NCI-H2227 treated with DMSO at 0.1 percent for 48 hours (cell line): ENCODE results near the gene CINP.
A peak's percentile ranks its signal among the peaks of the same experiment; 100 is the strongest.

Source experiments
- DNase-seq: peaks from one replicate; lab custom pipeline; 2025; lab: John Stamatoyannopoulos, UW

The CINP gene

GRCh38 chr14:102362545-102363181, at the start of gene CINP, which contains the start of gene TECPR2:
Gene CINP (minus strand): TSS chr14:102362890. CDS start chr14:102362851, 39 bp downstream.
Gene TECPR2 (plus strand): TSS chr14:102362941. CDS start chr14:102376722, 13,781 bp downstream.
- peak; percentile 93 for DNase-seq

DNA sequence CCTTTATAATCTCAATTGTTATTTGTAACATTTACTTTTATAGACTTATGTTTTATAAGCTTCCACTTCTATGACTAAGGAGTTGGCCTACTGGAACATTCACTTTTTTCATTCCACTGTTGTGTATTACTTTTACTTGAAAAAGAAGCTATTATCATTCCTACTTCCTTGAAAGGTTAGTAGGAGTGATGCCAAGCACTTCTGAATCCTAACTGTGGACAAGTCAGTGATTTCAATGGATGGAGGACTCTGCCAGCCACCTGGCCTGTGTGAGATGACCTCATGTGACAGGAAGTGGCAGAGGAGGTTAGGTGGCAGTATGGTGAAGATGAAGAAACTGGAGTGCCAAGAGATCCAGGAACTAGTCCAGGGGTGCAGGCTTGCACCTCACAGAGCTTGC, 46.0 kb upstream of the CINP start:
- DNase-seq = no peak

- DNase-seq = no peak
Measured at GRCh38 chr14:102407258-102407657, 44.6 kb upstream of the CINP start.

- no peak for DNase-seq
Measured at GRCh38 chr14:102403028-102403427, 40.3 kb upstream of the CINP start.

GRCh38 chr14:102396521-102396920, 33.8 kb upstream of the CINP start:
- DNase-seq = no peak

GRCh38 chr14:102394717-102395375, 32.2 kb upstream of the CINP start:
- DNase-seq = no peak

- DNase-seq = no peak
Measured at GRCh38 chr14:102392506-102392905, 29.8 kb upstream of the CINP start.

DNA sequence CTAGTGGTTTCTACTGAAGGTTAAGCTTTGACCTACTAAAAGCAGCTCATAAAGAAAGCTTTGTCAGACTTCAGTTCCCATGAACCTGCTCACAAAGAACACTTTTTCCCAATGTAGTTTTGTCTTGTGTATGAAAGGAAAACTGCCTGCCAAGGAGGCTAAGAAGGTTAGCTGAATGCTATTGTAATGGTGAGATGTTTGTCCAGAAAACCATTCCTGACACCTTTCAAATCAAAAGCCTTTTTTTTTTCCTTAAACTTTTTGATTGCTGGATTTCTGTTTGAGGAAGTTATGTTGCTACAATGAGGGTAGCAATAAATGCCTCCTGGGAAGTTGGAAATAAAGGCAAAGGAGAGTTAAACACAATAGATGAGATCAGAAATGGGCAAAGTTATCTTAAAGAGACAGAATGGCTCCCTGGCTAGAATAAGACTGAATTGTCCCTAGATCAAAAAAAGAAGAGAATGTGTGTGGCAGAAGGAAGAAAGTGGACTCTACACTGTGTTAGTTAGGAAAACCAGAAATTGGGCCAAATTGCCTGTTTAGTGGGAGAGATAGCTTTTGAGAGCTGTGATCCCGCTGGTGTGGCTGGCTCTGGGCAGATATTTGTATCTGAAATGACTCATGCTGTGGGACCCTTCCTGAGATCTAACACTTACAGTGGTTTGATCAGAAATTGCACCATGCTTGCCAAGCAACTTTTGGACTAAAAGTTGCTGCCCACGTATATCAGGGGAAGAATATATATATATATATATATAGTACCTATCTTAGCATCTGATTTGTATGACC, 27.6 kb upstream of the CINP start:
- no peak for DNase-seq

DNA sequence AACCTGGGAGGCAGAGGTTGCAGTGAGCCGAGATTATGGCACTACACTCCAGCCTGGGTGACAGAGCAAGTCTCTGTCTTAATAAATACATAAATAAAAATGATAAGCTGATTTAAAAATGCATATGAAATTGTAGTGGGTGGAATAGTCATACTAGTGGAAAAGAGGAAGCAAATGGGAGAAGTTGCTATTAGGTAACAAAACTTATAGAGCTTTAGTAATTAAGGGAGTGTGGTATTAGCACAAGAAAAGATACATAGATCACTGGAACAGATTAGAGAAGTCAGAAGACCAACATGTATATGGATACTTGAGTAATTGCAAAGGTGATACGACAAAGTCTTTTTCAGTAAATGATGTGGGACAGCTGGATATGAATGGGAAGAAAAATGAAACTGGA, 26.6 kb upstream of the CINP start:
- no peak for DNase-seq

DNA sequence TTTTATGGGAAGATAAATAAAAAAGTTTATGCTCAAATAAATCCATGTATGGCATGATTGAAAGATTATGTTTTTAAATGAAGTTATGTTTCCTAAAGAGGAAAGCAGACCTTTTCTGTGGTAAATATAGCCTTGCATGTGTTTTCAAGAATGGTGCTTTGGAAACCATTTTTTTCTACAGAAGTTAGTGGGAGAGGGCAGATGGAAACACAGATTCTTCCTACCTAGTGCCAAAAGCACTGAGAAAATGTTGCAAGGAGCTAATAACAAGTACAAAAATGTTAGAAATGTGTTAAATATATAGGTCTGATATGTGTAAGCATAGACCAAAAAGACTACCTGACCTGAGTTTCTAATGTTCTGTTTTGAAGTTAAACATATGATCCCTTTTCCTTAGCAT, 24.4 kb upstream of the CINP start:
- no peak for DNase-seq

- DNase-seq = no peak
Measured at GRCh38 chr14:102378830-102379229, 16.1 kb upstream of the CINP start.

DNA sequence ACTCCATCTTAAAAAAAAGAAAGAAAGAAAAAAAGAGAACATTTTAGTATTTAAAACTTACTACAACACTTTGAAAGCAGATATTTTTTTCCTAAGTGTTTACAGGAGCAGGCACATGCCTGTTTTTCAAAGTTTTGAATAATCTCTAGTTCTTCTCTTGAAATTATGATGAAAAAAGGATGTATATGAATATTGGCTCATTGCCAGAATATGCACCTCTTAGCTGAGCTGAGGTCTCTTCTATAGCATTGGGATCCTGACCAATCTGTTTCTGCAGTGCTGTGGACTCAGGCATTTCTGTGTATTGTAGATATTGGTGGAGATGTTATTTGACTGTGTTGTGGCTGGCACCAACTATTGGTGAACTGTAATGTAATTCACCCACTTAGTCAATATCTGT, 15.0 kb upstream of the CINP start:
- no peak for DNase-seq

DNA sequence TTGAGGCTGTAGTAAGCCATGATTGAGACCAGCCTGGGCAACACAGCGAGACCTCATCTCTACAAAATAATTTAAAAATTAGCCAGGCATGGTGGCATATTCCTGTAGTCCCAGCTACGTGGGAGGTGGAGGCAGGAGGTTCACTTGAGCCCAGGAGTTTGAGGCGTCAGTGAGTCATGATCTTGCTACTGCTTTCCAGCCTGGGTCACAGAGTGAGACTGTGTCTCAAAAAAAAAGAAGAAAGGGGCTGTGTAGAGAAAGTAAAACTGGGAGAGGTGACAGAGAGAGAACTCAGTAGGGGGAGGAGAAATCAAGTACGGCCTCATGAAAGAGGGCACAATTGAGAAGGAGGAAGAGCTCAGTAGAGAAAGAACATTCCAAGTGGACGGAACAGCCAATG, 12.4 kb upstream of the CINP start:
- no peak for DNase-seq

DNA sequence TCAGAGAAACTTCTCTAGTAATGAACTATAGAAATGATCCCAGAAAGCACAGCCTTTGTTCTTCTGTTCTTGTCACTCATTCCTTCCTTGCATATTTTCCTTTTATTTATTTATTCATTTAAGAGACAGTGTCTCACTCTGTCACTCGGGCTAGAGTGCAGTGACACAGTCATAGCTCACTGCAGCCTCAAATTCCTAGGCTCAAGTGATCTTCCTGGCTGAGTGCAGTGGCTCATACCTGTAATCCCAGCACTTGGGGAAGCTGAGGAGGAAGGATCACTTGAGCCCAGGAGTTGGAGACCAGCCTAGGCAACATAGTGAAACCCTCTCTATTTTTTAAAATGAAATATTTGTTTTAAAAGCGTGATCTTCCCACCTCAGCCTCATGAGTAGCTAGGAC, 11.6 kb upstream of the CINP start:
- no peak for DNase-seq

- DNase-seq = no peak
Measured at GRCh38 chr14:102373110-102373509, 10.4 kb upstream of the CINP start.

DNA sequence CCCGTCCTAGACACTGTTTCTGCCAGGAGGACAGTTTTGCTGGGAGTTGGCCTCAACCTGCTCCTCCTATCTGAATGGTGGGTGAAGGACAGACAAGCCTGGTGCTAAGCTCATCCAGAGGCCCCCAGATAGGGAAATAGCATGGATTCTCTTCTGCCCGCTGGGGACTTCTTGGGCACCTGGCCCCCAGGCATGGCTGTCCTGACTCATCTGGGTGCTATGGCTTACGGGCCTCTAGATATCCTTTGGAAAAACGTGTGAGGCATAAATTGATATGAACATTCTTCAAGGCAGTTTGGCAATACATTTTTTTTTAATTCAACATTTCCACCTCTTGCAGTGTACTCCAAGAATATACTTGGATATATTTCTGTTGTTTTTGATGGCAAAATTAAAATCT, 8.7 kb upstream of the CINP start:
- no peak for DNase-seq

- no peak for DNase-seq
Measured at GRCh38 chr14:102370305-102370809, 7.7 kb upstream of the CINP start.

- peak; percentile 16 for DNase-seq
Measured at GRCh38 chr14:102363182-102363943, 673 bp upstream of the CINP start.

GRCh38 chr14:102362084-102362483, 606 bp downstream of the CINP start:
- DNase-seq = no peak

DNA sequence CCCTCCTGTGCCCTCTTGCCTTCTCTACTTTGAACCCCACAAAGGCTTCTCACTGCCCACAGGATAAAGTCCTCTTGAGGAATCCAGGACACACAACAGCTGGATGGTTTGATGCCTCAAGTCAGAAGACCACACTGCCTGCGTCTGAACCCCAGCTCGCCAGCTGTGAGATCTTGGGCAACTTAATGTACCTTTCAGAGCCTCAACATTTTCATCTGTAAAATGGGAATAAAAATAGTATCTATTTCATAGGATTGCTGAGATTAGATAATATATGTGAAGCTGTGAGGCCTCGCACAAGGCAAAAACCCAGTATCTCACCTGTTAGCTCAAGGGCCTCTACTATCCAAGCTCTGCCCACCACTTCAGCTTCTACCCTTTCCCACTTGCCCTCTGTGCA, 2.3 kb downstream of the CINP start:
- no peak for DNase-seq

GRCh38 chr14:102359341-102359740, 3.3 kb downstream of the CINP start:
- DNase-seq = no peak

GRCh38 chr14:102356280-102356679, 6.4 kb downstream of the CINP start:
- DNase-seq = no peak
